NCI-H187 (cell line): ENCODE measurements around the gene KRT10.

ENCODE experiments used
- DNase-seq, 2 experiments: peaks; one replicate each; lab custom pipeline; 2025; lab: John Stamatoyannopoulos, UW

KRT10 gene

GRCh38 chr17:40803617-40804082 is 18.8 kb downstream of the KRT10 start:
- peak; percentile 38 to 50 for DNase-seq

DNA sequence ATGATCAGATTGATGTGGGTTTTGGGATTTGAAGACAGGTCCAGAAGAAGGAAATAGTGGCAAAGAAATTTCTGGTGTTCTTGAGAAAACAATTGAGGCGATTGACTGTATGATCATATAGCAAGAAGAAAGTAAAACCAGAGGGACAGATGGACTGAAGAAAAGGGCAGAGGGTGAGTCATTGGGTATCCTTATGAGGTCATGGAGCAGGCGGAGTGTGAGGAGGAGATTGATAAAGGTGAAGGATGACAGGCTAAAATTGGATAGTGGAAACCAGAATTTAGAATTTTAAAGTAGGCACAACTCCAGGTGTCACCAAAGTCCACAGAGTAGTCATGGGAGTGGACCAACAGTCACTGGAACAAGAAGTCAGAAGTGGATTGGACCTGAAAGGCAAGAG is 21.3 kb downstream of the KRT10 start:
- no peak for DNase-seq

DNA sequence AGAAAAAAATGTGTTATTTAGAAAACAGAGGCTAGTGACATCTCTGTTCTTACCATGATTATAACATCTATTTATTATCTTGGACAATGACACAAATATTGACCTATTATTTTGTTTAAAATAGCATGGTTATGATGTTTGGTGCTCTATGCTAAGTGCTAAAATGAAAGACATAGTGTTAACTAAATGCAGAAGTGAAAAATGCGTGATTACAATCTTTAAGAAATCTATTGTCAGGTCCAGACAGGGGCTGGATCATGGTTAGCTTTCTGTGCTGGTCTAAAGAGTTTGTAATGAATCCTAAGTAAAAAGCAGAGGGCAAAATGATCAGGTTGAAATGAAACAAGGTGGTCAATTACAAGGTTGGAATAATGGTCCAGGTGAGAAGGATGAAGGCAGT is 22.0 kb downstream of the KRT10 start:
- no peak for DNase-seq

GRCh38 chr17:40799859-40800258 is 22.6 kb downstream of the KRT10 start, which contains the start of gene KRT28:
Gene KRT28, minus strand, starts transcription at chr17:40799959. Its CDS starts 66 bp downstream, at chr17:40799893.
- DNase-seq: no peak

GRCh38 chr17:40796846-40797245 is 25.6 kb downstream of the KRT10 start:
- DNase-seq: no peak

- DNase-seq: no peak
Measured at GRCh38 chr17:40795019-40795667, 27.3 kb downstream of the KRT10 start.

DNA sequence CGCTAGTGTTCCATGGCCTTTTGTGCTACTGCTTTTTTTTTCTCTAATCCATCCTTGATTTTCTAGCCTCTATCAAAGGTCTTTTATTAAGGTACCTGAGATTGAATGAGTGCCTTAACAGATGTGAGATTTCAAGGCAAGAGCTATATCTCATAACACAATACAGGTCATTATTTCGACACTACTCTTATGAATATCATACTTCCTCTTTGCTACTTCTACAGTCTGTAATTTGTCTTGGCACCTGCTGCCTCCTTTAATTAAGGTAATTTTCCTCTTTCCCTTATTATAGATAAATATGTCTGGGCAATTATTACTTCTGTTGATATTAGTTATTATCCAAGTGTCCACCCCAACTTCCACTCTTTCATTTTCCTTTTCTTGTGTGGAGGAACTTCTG is 27.9 kb downstream of the KRT10 start:
- no peak for DNase-seq

DNA sequence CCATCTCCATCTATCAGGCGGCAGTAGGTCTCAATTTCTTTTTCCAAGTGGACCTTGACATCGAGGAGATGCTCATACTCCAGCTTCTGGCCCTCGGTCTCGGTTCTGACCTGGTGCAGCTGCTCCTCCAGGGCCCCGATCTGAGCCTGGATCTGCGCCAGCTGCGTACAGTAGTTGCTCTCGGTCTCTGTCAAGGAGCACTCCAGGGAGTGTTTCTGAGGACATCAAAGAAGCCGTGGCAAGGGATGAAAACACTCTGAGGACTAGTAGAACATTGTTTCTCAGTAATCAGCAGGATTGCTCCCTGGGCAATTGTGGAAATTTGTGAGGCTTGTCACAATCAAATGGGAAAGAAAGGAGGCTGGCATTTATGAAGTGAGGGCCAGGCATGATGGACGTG is 28.6 kb downstream of the KRT10 start:
- DNase-seq: peak; percentile 12 to 49

- DNase-seq: no peak
Measured at GRCh38 chr17:40791787-40792436, 30.5 kb downstream of the KRT10 start.

DNA sequence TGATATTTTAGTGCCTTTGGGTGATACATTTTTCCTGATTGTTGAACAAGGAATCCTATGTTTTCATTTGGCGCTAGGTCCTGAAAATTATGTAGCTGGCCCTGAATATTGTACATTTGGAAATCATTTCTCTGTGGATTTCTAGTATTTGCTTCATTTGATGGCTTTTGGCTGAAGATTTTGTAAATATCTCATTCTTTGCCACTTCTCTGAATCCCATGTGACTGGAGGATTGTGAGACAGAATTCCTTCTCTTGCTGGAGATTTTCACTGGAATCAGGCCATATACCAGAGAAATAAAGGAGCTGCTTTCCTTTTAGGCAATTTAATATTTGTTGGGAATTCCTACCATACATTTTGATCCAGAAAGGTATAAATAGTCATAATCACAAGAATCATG is 31.3 kb downstream of the KRT10 start:
- no peak for DNase-seq

DNA sequence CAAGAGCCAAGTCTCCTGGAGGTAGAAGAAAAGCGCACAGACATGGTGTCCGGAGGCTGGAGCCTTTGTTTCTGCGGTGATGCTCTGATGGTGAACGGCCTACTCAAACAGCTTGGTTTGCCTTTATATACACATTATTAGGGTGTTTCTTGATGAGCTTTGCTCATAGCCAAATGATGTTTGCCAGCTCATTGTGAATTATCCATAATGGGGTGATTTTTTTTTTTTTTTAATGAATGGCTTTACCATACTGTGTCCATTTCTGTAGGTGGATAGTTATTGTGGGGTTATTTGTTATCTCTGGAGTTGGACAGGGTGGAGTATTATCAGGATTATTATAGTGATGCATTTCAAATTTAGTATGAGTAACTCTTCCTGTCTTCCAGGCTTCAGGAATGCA is 40.0 kb downstream of the KRT10 start, which contains the start of gene KRT27:
TSS of gene KRT27 (minus strand) at position 101 of the 400 bp plus-strand sequence. CDS start at position 44, 57 bp downstream.
- no peak for DNase-seq

GRCh38 chr17:40779181-40779909 is 43.1 kb downstream of the KRT10 start:
- peak in 1 of 2 experiments; percentile 3 for DNase-seq

GRCh38 chr17:40778461-40778860 is 44.0 kb downstream of the KRT10 start:
- no peak for DNase-seq

DNA sequence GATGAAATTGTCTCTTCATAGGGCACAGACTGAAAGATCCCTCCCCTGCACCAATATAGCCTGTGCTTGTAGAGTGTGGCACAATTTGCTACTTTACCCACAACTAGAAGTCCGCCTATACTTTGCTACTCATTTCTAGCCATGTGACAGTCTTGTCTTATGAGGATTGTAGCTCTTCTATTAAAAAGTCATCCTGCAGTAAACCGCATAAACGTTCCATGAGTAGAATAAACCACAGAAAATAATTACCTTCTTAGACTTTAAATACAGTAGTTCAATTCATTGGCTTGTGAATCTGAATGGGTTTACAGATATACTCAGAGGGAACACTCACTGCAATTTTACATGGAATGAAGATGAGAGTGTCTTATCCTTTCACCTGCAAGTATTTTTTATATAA is 44.4 kb downstream of the KRT10 start:
- no peak for DNase-seq

DNA sequence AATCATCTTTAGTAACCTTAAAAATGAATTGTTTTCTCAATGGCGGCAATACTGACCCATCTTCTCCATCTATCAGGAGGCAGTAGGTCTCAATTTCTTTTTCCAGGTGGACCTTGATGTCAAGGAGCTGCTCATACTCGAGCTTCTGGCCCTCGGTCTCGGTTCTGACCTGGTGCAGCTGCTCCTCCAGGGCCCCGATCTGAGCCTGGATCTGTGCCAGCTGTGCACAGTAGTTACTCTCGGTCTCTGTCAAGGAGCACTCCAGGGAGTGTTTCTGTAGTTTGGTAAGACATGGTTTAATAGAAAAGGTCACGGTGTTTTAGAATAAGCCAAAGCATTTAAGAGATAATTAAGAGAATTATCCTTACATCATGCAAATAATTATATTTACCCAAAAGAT is 45.0 kb downstream of the KRT10 start:
- peak in 1 of 2 experiments; percentile 13 for DNase-seq

GRCh38 chr17:40775945-40776344 is 46.5 kb downstream of the KRT10 start:
- DNase-seq: no peak

DNA sequence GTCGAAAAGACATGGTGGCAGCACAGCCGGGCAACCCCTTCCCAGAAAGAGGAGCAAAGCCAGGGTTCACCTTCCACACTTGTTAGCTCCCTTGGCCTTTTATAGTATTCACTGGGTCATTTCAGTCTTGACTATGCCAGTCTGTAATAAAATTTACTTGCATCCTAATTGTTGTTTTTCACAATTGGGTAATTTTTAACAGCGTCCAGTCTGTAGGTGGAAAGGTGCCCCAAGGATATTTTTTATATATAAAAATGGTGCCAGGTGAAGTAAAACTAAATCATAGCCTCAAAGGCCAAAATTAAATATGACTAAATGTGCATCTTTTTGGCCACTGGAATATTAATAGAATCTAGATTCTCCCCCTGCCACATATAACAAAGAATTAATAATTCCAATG is 50.3 kb downstream of the KRT10 start, which contains the start of gene KRT26:
TSS of gene KRT26 (minus strand) at position 101 of the 400 bp plus-strand sequence. CDS start at position 13, 88 bp downstream.
- no peak for DNase-seq
